Measurements from ENCODE around the gene SPTB. TPM values are rescaled to one million over a fixed set of nuclear protein-coding genes. Genes with fewer than 3 reads are reported as not detected.

The SPTB gene
- total and polyA plus RNA-seq, 4 donors = 1.1 to 7.9 (median 3.5) TPM

- H3K4me3 ChIP-seq (ENCODE audit: low read length in 2 of 2) = peak within 1 kb of the TSS; percentile 70 to 87
- H3K9me3 ChIP-seq (ENCODE audit: control insufficient read depth, low read length) = no peaks in the 10 kb centered on the region
- intact Hi-C loops (cut with DNase I) = loop anchor here in 1 of 2 donors (2.0 kb wide), 1 partner anchor 21 kb away; no protein-coding TSS in a partner anchor
- peak within 1 kb of the TSS; percentile 62 to 86 for H3K27ac ChIP-seq (ENCODE audit: low read depth in 1 of 2, low read length in 2 of 2)
- 0% methylated on average over 60 to 69 of the region's 69 CpGs for WGBS, 2 donors
- DNase-seq = peak; percentile 87 to 95
- no peaks in the 10 kb centered on the region for H3K4me1 ChIP-seq (ENCODE audit: control insufficient read depth in 1 of 2, insufficient read depth in 2 of 2, low read length in 2 of 2)
- ATAC-seq (ENCODE audit: low FRiP score) = peak; percentile 81
- no peaks in the 10 kb centered on the region for H3K27me3 ChIP-seq (ENCODE audit: control insufficient read depth in 1 of 2, insufficient read depth in 2 of 2, low read length in 1 of 2)
- H3K36me3 ChIP-seq (ENCODE audit: control insufficient read depth in 1 of 2, insufficient read depth in 2 of 2, low read length in 1 of 2) = no peaks in the 10 kb centered on the region
Measured at GRCh38 chr14:64704143-64704742, 175.5 kb downstream of the SPTB start, which contains the start of gene PLEKHG3. Gene PLEKHG3 (plus strand): TSS chr14:64704424. CDS start chr14:64727632, 23,208 bp downstream.

- peak overlapping the region in 1 of 2 donors; percentile 75 for H3K27ac ChIP-seq (ENCODE audit: low read depth in 1 of 2, low read length in 2 of 2)
- intact Hi-C loops (cut with DNase I) = loop anchor here in 1 of 2 donors (2.0 kb wide), 1 partner anchor 21 kb away; no protein-coding TSS in a partner anchor
- H3K9me3 ChIP-seq (ENCODE audit: control insufficient read depth, low read length) = no peaks in the 10 kb centered on the region
- H3K27me3 ChIP-seq (ENCODE audit: control insufficient read depth in 1 of 2, insufficient read depth in 2 of 2, low read length in 1 of 2) = no peaks in the 10 kb centered on the region
- no peaks in the 10 kb centered on the region for H3K36me3 ChIP-seq (ENCODE audit: control insufficient read depth in 1 of 2, insufficient read depth in 2 of 2, low read length in 1 of 2)
- peak; percentile 24 for ATAC-seq (ENCODE audit: low FRiP score)
- no peak for DNase-seq
- WGBS, 2 donors = 26% methylated on average over 26 of the region's 26 CpGs
- no peaks in the 10 kb centered on the region for H3K4me1 ChIP-seq (ENCODE audit: control insufficient read depth in 1 of 2, insufficient read depth in 2 of 2, low read length in 2 of 2)
- H3K4me3 ChIP-seq (ENCODE audit: low read length in 2 of 2) = peak overlapping the region in 1 of 2 donors; percentile 87
Measured at GRCh38 chr14:64703395-64704142, 176.1 kb downstream of the SPTB start.

GRCh38 chr14:64702493-64703394 lies 177.0 kb downstream of the SPTB start:
- no peak overlapping the region for H3K4me3 ChIP-seq (ENCODE audit: low read length in 2 of 2)
- no peaks in the 10 kb centered on the region for H3K27me3 ChIP-seq (ENCODE audit: control insufficient read depth in 1 of 2, insufficient read depth in 2 of 2, low read length in 1 of 2)
- ATAC-seq (ENCODE audit: low FRiP score) (no peak), DNase-seq (peak in 1 of 2 donors; percentile 68)
- intact Hi-C loops (cut with DNase I) = no loop called here
- whole genome bisulfite sequencing, 2 donors = 79 to 88% methylated on average over 21 to 25 of the region's 25 CpGs
- H3K27ac ChIP-seq (ENCODE audit: low read depth in 1 of 2, low read length in 2 of 2) = no peak overlapping the region
- H3K36me3 ChIP-seq (ENCODE audit: control insufficient read depth in 1 of 2, insufficient read depth in 2 of 2, low read length in 1 of 2) = no peaks in the 10 kb centered on the region
- no peaks in the 10 kb centered on the region for H3K4me1 ChIP-seq (ENCODE audit: control insufficient read depth in 1 of 2, insufficient read depth in 2 of 2, low read length in 2 of 2)
- no peaks in the 10 kb centered on the region for H3K9me3 ChIP-seq (ENCODE audit: control insufficient read depth, low read length)

- H3K4me1 ChIP-seq (ENCODE audit: control insufficient read depth in 1 of 2, insufficient read depth in 2 of 2, low read length in 2 of 2) = no peaks in the 10 kb centered on the region
- H3K27ac ChIP-seq (ENCODE audit: low read depth in 1 of 2, low read length in 2 of 2) = no peak overlapping the region
- no peaks in the 10 kb centered on the region for H3K9me3 ChIP-seq (ENCODE audit: control insufficient read depth, low read length)
- no peaks in the 10 kb centered on the region for H3K27me3 ChIP-seq (ENCODE audit: control insufficient read depth in 1 of 2, insufficient read depth in 2 of 2, low read length in 1 of 2)
- H3K36me3 ChIP-seq (ENCODE audit: control insufficient read depth in 1 of 2, insufficient read depth in 2 of 2, low read length in 1 of 2) = no peaks in the 10 kb centered on the region
- intact Hi-C loops (cut with DNase I) = no loop called here
- H3K4me3 ChIP-seq (ENCODE audit: low read length in 2 of 2) = no peak overlapping the region
- 74 to 84% methylated on average over 1 of the region's 1 CpG for WGBS, 2 donors
- no peak for DNase-seq
- no peak for ATAC-seq (ENCODE audit: low FRiP score)
Measured at GRCh38 chr14:64701660-64702059, 178.0 kb downstream of the SPTB start.

- intact Hi-C loops (cut with DNase I) = no loop called here
- no peaks in the 10 kb centered on the region for H3K9me3 ChIP-seq (ENCODE audit: control insufficient read depth, low read length)
- WGBS, 2 donors = 91 to 93% methylated on average over 4 of the region's 4 CpGs
- ATAC-seq (ENCODE audit: low FRiP score) (no peak), DNase-seq (no peak)
- no peak overlapping the region for H3K27ac ChIP-seq (ENCODE audit: low read depth in 1 of 2, low read length in 2 of 2)
- no peaks in the 10 kb centered on the region for H3K36me3 ChIP-seq (ENCODE audit: control insufficient read depth in 1 of 2, insufficient read depth in 2 of 2, low read length in 1 of 2)
- no peaks in the 10 kb centered on the region for H3K4me1 ChIP-seq (ENCODE audit: control insufficient read depth in 1 of 2, insufficient read depth in 2 of 2, low read length in 2 of 2)
- no peaks in the 10 kb centered on the region for H3K27me3 ChIP-seq (ENCODE audit: control insufficient read depth in 1 of 2, insufficient read depth in 2 of 2, low read length in 1 of 2)
- no peak overlapping the region for H3K4me3 ChIP-seq (ENCODE audit: low read length in 2 of 2)
Measured at GRCh38 chr14:64700894-64701293, 178.8 kb downstream of the SPTB start.

- Histone ChIP-seq H3K27ac (ENCODE audit: low read depth in 1 of 2, low read length in 2 of 2) (no peak overlapping the region), H3K9me3 (ENCODE audit: control insufficient read depth, low read length) (no peaks in the 10 kb centered on the region), H3K36me3 (ENCODE audit: control insufficient read depth in 1 of 2, insufficient read depth in 2 of 2, low read length in 1 of 2) (no peaks in the 10 kb centered on the region), H3K27me3 (ENCODE audit: control insufficient read depth in 1 of 2, insufficient read depth in 2 of 2, low read length in 1 of 2) (no peaks in the 10 kb centered on the region), H3K4me1 (ENCODE audit: control insufficient read depth in 1 of 2, insufficient read depth in 2 of 2, low read length in 2 of 2) (no peaks in the 10 kb centered on the region), H3K4me3 (ENCODE audit: low read length in 2 of 2) (no peak overlapping the region)
- no peak for ATAC-seq (ENCODE audit: low FRiP score)
- DNase-seq = no peak
- intact Hi-C loops (cut with DNase I) = no loop called here
- 91 to 93% methylated on average over 2 of the region's 2 CpGs for WGBS, 2 donors
Measured at GRCh38 chr14:64700290-64700689, 179.4 kb downstream of the SPTB start.

- H3K9me3 ChIP-seq (ENCODE audit: control insufficient read depth, low read length) = no peaks in the 10 kb centered on the region
- ATAC-seq (ENCODE audit: low FRiP score) (no peak), DNase-seq (no peak)
- no peak overlapping the region for H3K27ac ChIP-seq (ENCODE audit: low read depth in 1 of 2, low read length in 2 of 2)
- intact Hi-C loops (cut with DNase I) = no loop called here
- no peak overlapping the region for H3K4me3 ChIP-seq (ENCODE audit: low read length in 2 of 2)
- peaks cover 0 to 4% of the 10 kb centered on the region in 2 donors for H3K4me1 ChIP-seq (ENCODE audit: control insufficient read depth in 1 of 2, insufficient read depth in 2 of 2, low read length in 2 of 2)
- no peaks in the 10 kb centered on the region for H3K27me3 ChIP-seq (ENCODE audit: control insufficient read depth in 1 of 2, insufficient read depth in 2 of 2, low read length in 1 of 2)
- 89 to 93% methylated on average over 7 of the region's 7 CpGs for WGBS, 2 donors
- H3K36me3 ChIP-seq (ENCODE audit: control insufficient read depth in 1 of 2, insufficient read depth in 2 of 2, low read length in 1 of 2) = no peaks in the 10 kb centered on the region
Measured at GRCh38 chr14:64698903-64699302, 180.8 kb downstream of the SPTB start.

- no peak for ATAC-seq (ENCODE audit: low FRiP score)
Measured at GRCh38 chr14:64696355-64696857, 183.3 kb downstream of the SPTB start.

More at GRCh38 chr14:64696355-64696857, 183.3 kb downstream of the SPTB start:
- DNase-seq = no peak
- no peaks in the 10 kb centered on the region for H3K27me3 ChIP-seq (ENCODE audit: control insufficient read depth in 1 of 2, insufficient read depth in 2 of 2, low read length in 1 of 2)
- WGBS, 2 donors = 47 to 62% methylated on average over 4 of the region's 4 CpGs
- peak overlapping the region in 1 of 2 donors; percentile 16 for H3K27ac ChIP-seq (ENCODE audit: low read depth in 1 of 2, low read length in 2 of 2)
- no peak overlapping the region for H3K4me3 ChIP-seq (ENCODE audit: low read length in 2 of 2)
- peaks cover 0 to 4% of the 10 kb centered on the region in 2 donors for H3K4me1 ChIP-seq (ENCODE audit: control insufficient read depth in 1 of 2, insufficient read depth in 2 of 2, low read length in 2 of 2)
- intact Hi-C loops (cut with DNase I) = no loop called here
- H3K9me3 ChIP-seq (ENCODE audit: control insufficient read depth, low read length) = no peaks in the 10 kb centered on the region
- H3K36me3 ChIP-seq (ENCODE audit: control insufficient read depth in 1 of 2, insufficient read depth in 2 of 2, low read length in 1 of 2) = no peaks in the 10 kb centered on the region
